Measurements from ENCODE around the gene INPP5B. TPM values are rescaled to one million over a fixed set of nuclear protein-coding genes. Genes with fewer than 3 reads are reported as not detected.

Gene INPP5B
- total and polyA plus RNA-seq, 2 of the 13 experiments (the other 11 are each of a cell fraction or from before 2014, with no cell fraction given), result 9.0 to 9.8 TPM

DNA sequence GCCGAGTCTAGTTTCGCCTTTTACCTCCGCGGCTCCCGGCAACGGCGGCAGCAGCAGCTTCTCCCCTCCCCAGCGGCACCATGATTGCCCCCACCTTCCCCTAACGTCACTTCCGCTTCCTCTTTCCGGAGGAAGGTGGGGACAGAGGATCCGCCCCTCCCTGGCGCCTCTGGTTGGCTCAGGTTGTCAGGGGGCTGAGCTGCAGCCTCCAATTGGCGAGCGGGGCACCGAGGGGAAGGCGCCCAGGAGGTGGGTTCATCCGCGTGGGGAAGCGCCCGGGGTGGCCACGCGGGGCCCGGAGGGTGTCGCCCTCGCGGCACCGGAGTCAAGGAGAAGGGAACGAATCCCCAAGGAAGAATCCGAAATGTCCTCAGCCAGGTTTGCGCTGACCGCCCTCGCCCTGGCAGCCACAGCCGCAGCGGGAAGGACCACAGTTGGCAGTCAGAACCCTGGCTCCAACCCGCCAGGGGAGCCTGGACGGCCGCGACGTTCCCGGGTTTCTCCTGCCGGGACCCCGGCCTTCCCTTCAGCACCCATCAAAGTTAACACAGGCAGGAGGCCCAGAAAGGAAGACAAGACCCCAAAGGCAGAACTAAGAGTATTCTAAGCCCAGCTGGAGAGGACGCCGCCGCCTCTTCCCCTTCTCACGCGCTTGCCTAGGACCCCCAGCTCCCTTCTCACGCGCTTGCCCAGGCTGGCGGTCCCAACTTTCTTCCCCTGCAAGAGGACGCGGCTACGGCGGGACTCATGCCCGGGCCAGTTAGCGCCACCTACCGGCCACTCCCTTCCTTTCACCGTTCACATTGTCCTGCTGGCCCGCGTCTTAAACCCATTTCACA is 87.1 kb downstream of the INPP5B start, which contains the start of gene MTF1 (continued):
- TF ChIP-seq, protein P1, sequence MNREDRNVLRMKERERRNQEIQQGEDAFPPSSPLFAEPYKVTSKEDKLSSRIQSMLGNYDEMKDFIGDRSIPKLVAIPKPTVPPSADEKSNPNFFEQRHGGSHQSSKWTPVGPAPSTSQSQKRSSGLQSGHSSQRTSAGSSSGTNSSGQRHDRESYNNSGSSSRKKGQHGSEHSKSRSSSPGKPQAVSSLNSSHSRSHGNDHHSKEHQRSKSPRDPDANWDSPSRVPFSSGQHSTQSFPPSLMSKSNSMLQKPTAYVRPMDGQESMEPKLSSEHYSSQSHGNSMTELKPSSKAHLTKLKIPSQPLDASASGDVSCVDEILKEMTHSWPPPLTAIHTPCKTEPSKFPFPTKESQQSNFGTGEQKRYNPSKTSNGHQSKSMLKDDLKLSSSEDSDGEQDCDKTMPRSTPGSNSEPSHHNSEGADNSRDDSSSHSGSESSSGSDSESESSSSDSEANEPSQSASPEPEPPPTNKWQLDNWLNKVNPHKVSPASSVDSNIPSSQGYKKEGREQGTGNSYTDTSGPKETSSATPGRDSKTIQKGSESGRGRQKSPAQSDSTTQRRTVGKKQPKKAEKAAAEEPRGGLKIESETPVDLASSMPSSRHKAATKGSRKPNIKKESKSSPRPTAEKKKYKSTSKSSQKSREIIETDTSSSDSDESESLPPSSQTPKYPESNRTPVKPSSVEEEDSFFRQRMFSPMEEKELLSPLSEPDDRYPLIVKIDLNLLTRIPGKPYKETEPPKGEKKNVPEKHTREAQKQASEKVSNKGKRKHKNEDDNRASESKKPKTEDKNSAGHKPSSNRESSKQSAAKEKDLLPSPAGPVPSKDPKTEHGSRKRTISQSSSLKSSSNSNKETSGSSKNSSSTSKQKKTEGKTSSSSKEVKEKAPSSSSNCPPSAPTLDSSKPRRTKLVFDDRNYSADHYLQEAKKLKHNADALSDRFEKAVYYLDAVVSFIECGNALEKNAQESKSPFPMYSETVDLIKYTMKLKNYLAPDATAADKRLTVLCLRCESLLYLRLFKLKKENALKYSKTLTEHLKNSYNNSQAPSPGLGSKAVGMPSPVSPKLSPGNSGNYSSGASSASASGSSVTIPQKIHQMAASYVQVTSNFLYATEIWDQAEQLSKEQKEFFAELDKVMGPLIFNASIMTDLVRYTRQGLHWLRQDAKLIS (CRISPR knock-in tag; IDR thresholded peaks at IDR 0.05), result no peak
- TF ChIP-seq HHEX (CRISPR knock-in tag; IDR thresholded peaks at IDR 0.05) (no peak), GATA4 (IDR thresholded peaks at IDR 0.05; ENCODE audit: borderline replicate concordance, low read depth) (peak; percentile 65; the same call in 1 of the 2 replicates), ZNF33B (CRISPR knock-in tag; IDR thresholded peaks at IDR 0.05) (no peak), PRDM10 (CRISPR knock-in tag; IDR thresholded peaks at IDR 0.05; ENCODE audit: low read depth) (no peak; the same call in 1 of the 2 replicates), ZNF354B (CRISPR knock-in tag; IDR thresholded peaks at IDR 0.05) (no peak), ZNF318 (CRISPR knock-in tag; IDR thresholded peaks at IDR 0.05) (no peak), KDM5B (CRISPR knock-in tag; IDR thresholded peaks at IDR 0.05; ENCODE audit: borderline replicate concordance) (peak; percentile 86; the same call in 1 of the 2 replicates), CSRNP1 (CRISPR knock-in tag; IDR thresholded peaks at IDR 0.05) (0 out of 2 replicates have a peak, but pooled peaks have one; percentile 59), KDM3A (CRISPR knock-in tag; IDR thresholded peaks at IDR 0.05; ENCODE audit: low read depth) (no peak)
